NT2/D1 (cell line): ENCODE data around the gene ALDH9A1.

Source experiments
- YY1 ChIP-seq: IDR thresholded peaks from 2 replicates; pipeline ENCODE4 v1.6.1; 2011; ENCODE audit not compliant: insufficient read length, insufficient read depth
- ZNF274 ChIP-seq: IDR thresholded peaks from 2 replicates; pipeline ENCODE4 v1.6.1; 2011; ENCODE audit warnings: mild to moderate bottlenecking, low read depth, low read length

GRCh38 chr1:165712764-165713163, 14.4 kb upstream of the ALDH9A1 start:
- TF ChIP-seq ZNF274: no peak
- no peak for TF ChIP-seq YY1
